CD1c-positive myeloid dendritic cell (primary cell): ENCODE measurements around the gene CEP85.

ENCODE experiments used
- DNase-seq: peaks from one replicate; pipeline ENCODE4 v3.0.0-alpha.2; 2016; ENCODE audit errors: extremely low spot score

The CEP85 gene

DNA sequence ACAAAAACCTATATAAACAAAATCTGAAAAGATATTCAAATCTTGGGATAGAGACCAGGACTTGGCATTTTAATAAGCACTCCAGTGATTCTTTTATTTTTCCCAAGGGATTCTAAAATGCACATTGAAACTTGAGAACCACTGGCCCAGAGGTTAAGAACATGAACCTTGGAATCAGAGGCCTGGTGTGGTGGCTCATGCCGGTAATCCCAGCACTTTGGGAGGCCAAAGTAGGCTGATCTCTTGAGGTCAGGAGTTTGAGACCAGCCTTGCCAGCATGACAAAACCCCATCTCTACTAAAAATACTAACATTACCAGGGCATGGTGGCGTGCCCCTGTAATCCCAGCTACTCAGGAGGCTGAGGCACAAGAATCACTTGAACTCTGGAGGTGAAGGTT, 12.9 kb upstream of the CEP85 start:
- DNase-seq: no peak

DNA sequence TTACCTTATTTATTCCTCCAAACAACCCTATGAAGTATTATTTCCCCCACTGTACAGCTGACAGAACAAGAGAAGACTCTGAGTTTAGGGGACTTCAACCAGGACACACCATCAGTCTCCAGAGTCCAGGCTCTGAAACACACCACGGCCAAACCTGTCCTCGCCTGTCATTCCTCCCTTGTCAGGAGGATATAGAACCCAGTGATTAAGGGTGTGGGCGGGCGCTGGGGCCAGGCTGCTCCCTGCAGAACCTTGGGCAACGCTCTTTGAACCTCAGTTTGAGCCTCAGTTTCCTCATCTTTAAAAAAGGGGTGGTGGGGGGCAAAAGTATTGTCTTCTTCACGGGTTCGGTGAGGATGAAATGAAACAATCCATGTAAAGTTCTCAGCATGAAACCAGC, 9.4 kb upstream of the CEP85 start:
- no peak for DNase-seq

DNA sequence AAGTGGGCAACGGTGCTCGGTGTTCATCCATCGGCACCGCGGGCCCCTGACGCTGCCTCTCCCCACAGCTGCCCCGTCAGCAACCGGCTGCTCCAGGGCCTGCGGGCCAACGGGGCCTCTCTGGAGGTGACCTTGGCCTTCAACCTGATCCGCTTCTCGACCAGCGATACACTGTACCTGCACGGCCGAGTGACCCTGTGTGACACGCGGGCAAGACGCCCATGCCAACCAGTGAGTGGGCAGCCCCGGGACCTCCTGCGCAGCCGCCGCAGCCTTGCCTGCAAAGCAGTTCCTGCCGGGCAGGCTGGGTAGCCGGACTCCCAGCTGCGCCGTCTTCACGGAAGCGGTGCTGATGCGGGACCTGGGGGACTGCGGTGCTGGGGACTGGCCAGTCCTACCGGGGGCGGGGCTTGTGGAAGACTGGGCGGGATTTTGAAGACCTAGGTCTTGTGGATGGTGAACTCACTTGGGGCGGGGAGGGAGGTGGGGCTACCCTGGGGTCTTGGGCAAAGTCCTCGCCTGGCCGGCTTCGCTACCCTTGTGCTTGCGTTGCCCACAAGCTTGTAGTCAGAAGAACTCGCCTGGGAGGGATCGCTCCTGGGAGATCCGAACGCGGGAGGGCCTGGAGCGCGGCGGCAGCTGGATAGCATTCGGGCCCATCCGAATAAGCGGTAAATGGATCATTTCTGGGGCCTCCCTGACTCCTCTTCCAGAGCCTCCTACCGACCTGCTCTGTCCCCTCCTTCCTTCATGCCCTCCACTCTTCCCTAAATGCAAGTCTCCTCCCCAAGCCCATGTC, 8.8 kb upstream of the CEP85 start:
- peak; percentile 47 for DNase-seq

DNA sequence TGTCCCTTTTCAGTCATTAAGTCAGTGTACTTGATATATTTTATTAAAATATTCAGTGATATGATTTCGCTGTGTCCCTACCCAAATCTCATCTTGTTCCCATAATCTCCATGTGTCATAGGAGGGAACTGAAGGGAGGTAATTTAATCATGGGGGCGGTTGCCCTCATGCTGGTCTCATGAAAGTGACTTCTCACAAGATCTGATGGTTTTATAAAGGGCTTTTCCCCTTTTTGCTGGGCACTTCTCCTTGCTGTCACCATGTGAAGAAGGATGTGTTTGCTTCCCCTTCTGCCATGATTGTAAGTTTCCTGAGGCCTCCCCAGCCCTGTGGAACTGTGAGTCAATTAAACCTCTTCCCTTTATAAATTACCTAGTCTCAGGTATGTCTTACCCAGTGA, 3.3 kb upstream of the CEP85 start:
- peak; percentile 72 for DNase-seq

DNA sequence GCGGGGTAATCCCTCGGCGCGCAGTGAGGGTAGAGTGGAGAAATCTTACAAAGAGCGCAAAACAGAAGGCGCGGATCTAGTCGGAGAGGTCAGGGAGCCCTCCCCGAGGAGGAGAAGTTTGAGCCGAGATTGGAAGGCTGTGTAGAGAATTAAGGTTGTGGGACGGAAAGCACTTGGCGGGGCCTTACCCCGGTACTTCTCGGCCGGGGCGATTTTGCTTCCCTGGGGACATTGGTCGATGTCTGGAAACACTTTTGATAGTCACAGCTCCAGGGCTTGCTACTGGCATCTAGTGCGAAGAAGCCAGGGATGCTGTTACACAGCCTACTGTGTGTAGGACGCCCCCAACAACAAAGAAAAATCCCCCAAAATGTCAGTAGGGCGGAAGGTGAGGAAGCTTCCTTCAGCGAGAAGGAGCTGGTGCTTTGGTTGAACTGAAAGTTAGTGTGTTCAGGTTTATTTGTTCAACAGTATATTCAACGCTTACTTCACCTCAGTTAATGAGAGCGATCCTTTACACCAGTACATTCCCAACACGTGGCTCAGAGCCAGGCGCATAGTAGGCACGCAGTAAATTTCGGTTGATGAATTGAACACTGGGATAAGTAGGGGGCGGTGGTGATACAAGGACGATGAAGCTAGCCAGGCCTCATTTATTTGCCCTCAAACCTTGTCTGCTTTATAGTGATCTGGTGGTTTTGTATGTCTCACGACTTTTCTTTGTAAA, 807 bp downstream of the CEP85 start:
- DNase-seq: peak; percentile 17

DNA sequence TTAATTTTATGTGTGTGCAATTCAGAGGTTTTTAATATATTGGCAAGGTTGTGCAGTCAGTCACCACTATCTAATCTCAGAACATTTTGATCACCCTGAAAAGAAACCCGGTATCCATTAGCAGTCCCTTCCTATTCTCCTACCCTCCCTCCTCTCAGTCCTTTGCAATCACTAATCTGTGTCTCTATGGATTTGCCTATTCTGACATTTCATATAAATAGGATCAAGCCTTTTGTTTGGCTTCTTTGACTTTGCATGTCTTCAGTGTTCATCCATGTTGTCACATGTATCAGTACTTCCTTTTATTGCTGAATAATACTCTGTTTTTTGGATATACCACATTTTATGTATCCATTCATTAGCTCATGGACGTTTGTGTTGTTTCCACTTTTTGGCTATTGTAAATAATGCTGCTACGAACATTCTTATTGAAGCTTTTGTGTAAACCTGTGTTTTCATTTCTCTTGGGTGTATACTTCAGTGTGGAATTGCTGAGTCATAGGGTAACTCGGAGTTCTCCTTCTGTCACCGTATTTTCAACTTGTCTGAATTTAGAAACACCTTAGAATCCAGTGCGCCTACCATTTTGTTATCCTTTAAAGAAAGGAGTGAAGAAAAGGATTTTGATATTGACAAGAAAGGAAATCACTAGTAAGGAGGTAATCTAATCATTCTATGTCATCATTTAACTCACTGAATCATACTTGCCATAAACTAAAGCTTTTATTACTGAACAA, 3.4 kb downstream of the CEP85 start:
- peak; percentile 26 for DNase-seq

DNA sequence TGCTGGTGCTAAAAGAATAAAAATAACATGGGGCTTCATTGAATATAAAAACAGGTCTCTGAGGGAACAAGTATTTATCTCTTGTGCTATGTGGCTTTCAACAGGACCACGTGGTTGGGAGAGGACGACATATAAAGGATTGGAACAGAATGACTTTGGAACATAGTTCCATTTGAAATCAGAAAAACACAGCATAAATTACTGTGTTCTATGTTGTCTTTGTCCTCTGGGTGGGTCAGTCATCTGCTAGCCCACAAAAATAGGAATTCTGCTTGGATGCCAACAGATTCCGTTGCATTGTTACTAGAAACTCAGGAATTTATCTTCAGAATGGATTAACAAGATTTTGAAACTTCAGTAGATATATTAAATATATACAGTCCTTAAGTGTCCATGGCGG, 5.9 kb downstream of the CEP85 start:
- DNase-seq: no peak

DNA sequence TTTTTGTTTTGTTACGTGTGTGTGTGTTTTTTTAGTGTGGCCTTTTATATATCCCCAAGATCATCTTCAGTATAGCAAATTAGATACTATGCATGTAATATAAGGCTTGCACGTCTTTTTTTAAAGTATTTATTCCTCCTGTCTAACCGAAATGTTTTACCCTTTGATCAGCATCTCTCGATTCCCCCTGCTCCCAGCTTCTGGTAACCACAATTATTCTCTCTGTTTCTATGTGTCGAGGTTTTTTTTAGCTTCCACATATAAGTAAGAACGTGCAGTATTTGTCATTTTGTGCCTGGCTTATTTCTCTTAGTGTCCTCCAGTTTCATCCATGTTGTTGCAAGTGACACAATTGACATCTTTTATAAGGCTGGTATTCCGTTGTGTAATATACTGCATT, 18.7 kb downstream of the CEP85 start:
- no peak for DNase-seq

DNA sequence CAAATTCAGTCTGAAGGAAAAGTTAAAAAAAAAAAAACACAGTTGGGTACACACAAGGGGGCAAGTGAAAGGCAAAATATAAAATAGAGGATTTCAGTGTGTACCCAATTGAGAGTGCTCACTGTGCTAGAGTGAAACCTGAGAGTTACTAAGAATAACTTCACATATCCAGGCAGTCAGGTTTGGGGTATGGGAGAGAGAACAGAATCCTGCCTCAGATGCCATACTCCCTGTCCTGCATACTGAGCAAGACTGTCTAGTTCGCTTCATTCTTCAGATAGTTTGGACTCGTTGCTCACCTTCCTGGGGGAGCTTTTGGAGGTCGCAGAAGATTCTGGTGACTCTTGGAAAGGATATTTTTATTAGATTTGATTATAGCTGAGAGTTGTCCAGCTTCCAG, 20.4 kb downstream of the CEP85 start:
- DNase-seq: no peak

DNA sequence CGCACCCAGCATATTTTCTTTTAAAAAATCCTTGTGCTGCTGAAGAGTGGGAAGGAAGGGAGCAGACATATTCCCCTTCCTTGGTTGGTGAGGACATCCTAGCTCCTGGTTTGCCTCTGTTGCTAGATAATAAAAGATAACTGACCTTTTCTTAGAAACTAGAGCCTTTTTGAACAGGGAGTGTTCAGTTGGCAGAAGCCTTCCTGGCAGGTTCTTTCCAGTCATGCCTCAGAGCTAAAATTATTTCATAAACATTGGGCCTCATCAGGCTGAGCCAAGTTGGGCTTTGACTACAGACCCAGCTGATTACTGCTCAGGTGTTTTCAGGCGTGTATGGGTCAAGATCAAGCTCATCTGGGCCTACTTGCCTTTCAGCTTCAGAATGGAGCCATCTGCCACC, 23.2 kb downstream of the CEP85 start:
- DNase-seq: no peak

DNA sequence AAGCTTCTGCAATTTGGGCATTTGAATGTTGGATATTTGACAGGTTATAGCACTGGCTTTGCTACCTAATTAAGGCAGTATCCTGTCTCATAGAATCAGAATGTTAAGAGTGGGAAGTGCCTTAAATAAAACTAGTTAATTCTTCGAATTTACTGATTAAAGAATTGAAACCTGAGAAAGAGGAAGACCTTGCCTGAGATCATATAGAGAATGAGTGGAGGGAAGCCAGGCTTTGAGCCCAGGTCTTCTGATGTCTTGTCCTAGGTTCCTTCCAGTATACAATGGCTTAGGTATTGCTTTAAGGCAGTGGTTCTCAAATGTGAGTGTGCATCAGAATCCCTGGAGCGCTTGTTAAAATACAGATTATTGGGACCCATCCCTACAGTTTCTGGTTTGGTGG, 25.0 kb downstream of the CEP85 start:
- DNase-seq: peak; percentile 44

DNA sequence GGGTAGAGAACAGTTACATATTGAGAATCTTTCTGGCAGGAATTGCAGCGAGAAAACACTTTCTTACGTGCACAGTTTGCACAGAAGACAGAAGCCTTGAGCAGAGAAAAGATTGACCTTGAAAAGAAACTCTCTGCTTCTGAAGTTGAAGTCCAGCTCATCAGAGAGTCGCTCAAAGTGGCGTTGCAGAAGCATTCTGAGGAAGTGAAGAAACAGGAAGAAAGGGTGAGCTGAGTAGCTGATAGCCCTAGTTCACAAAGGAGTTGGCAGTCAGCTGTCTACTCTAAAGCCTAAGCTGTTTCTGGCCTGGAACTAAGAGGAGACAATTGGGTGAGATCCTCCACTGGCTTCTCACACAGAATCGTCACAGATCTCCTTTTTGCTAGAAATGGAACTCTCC, 25.6 kb downstream of the CEP85 start:
- DNase-seq: peak; percentile 77

DNA sequence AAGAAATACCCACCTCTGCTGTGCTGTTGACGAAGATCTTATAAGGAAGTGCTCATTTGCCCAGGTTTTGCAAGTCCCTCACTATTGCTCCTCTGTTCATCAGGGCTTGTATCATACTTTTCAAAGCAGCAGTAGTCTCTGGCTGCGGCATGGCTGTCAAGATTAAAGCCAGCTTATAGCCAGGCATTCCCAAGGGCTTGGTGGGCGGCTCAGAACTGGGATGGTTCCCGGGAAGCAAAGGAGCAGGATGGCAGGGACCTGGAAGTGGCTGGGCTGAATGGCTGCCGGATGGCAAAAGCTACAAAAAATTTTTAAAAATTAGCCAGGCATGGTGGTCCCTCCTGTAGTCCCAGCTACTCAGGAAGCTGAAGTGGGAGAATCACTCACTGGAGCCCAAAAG, 29.2 kb downstream of the CEP85 start:
- no peak for DNase-seq

DNA sequence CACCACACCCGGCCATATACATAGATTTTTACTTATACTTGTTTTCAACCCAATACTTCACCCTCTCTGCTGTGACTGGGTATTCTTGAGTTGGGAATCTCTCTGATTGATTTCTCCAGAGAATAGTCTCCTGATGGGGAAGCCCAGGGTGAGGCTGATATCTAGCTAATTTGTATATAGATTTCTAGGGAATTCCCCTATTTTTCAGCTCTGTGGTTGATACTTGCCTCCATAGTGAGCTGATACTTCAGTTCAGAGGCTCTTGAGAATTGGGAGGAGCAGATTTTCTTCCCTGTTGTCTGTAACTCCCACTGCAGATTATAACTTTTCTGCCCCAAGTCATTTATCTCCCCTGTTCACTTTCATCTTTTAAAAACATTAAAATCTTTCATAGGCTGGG, 31.4 kb downstream of the CEP85 start:
- DNase-seq: no peak

DNA sequence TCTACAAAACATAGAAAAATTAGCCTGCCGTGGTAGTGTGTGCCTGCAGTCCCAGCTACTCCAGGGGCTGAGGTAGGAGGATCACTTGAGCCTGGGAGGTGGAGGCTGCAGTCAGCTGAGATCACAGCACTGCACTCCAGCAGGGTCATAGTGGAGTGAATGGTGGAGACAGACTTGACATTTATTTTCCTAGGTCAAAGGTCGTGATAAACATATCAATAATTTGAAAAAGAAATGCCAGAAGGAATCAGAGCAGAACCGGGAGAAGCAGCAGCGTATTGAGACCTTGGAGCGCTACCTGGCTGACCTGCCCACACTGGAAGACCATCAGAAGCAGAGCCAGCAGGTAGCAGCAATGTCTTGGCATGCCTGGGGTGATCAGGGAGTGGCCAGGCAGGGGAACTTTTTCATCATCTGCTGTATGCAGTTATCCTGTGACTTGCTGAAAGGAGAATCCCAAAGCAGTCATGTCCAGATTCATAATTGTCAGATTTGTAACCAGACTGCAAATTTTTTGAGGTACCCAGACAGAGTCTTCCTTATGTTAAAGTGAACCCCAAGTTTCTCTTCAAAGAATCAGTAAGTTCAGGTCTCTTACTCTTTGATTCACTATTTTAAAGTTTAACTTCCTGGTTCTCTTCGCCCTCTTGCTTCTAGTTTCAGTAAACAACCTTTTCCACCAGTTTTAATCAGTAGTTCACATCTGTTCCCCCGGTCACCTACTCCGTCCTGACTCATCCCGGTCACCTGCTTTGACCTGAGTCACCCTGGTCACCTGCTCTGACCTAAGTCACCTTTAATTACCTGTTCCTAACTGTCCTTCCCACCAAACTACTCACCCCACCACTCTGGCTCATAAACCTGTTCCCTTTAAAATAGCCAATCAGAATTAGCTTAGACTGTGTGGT, 34.5 kb downstream of the CEP85 start:
- no peak for DNase-seq

DNA sequence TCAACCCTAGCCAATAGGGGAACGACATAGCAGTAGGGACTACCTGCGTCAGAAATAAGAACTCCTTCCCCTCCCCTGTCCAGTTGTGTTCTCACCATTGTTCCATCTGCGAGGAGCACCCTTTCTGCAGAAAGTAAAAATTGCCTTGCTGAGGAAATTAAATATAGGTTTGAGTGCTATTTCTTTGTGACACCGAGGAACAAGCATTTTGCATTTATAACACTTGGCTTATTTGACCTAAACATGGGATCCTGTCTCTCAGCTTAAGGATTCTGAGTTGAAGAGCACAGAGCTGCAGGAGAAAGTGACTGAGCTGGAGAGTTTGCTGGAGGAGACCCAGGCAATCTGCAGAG, 35.2 kb downstream of the CEP85 start:
- no peak for DNase-seq

DNA sequence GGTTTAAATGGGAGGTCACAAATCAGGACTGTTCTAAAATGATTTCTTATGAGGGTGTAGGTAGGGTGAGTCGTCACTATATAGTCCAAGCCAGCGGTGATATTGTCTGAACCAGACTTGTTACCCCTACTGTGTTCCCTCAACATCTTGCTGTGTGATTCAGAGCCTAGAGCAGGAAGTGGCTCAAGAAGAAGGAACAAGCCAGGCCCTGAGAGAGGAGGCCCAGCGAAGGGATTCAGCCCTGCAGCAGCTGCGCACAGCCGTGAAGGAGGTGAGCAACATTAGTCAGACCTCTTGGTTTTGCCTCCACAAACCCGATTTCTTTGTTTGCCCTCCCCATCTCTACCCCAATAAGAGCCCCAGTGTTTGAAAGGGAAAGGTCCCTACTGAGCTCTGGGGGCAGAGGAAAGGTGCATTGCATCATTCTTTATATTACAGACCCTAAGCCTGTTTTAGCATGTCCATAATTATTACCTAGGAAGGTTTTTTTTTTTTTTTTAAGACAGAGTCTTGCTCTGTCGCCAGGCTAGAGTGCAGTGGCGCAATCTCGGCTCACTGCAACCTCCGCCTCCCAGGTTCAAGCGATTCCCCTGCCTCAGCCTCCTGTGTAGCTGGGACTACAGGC, 40.9 kb downstream of the CEP85 start:
- peak; percentile 82 for DNase-seq

DNA sequence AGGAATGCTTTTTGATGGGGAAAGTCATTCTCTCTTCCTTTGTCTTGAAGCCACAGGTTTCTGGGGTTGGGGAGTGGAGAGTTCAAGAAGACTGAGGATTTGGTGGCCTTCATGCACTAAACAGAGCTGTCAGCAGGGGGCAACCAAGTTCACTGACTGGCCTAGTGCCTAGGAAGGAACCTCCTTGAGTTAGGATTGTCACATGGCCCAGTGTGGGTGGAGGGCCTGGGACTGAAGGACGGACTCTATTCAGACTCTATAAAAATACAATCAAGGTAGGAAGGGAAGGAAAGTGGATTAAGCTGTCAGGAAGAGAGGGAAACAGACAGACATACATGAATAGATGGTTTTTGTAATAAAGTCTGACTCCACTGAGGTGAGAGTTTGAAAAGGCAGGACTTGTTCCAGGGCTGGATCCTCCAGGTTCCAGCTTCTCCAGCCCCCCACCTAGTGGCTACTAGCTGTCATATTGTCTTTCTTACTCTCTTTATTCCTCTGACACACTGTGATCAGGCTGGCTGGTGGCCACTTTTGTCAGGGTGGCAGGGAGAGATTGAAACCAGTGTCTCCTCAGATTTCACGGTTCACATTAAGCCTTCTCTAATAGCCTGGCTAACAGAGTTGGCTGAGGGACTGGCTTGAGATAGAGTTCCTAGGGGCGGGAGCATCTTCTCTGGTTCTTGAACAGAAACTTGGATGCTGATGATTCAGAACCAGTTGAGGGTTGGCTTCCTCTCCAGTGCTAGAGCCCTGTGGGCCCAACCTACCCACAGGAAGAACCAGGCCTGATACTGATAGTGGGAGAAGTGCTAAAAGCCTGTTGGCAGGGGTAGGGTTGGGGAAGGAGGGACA, 41.8 kb downstream of the CEP85 start:
- DNase-seq: peak; percentile 96

DNA sequence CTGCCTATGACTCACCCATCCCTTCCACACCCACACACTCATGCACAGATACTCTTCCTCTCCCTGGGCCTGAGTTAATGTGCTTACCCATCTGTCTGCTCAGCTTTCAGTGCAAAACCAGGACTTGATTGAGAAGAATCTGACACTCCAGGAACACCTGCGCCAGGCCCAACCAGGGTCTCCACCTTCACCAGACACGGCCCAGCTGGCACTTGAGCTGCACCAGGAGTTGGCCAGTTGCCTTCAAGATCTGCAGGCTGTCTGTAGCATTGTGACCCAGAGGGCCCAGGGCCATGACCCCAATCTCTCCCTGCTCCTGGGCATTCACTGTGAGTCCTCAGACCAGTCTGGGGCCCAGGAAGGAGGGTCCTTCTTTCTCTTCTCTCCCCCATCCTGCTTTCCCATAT, 42.4 kb downstream of the CEP85 start:
- no peak for DNase-seq

DNA sequence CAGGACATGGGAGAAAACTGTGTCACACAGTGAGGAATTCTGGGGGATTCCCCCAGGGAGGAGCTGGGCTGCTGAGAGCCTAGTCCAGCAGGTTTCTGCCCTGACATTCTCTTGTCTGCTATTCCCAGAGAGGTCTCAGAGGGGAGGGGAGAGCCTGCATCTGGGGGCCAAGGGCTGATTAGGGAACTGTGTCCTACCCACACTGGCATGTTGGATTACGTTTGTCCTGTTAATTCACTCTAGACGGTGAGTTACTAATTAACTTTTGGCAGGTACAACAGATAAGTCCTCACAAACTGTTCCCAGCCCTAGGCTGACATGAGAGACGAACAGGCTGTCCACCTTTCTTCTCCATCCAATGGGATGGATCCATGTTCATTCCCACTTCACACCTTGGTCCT, 43.3 kb downstream of the CEP85 start:
- no peak for DNase-seq
